ENCODE data around the gene MAPK6. TPM values are rescaled to one million over a fixed set of nuclear protein-coding genes. Genes with fewer than 3 reads are reported as not detected.

The MAPK6 gene
- total RNA-seq, 4 donors from 2014 or later: 53.8 to 162 (median 69.2) TPM

DNA sequence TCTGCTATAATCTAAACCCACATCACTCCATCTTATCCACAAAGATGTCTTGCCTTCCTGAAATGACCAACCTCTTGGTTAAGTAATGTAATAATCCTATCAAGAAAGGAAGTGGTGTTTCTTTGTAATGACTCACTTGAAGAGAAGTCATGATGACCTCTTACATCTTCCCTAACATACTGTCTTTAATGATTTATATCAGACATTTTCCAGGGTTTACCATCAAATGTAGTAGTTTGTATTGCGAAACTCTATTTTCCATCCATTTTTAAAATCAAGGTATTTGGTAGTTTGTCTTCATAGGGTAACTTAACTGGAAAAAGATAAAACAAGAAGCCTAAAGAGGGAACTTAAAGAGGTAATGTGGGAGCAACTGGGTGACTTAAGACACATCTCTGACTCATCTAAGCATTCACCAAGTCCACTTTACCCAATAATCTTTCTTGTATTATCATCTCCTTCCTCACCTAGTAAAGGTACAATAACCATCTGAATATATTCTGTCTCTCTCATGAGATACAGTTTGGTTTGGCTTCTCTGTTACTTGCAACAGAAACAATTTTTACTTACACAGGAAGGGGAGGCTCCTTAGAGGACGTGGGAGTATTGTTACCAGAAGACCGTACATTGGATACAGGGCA lies 5.7 kb upstream of the MAPK6 start:
- peak overlapping the region in 2 of 4 donors; percentile 10 to 26 for H3K27ac ChIP-seq
- no peak overlapping the region for H3K4me3 ChIP-seq
- no peaks in the 10 kb centered on the region for H3K36me3 ChIP-seq
- WGBS, 2 donors: 61 to 80% methylated on average over 3 of the region's 3 CpGs
- H3K9me3 ChIP-seq: no peaks in the 10 kb centered on the region
- peaks cover under 1 to 60% (median 11%) of the 10 kb centered on the region in 3 donors for H3K4me1 ChIP-seq
- intact Hi-C loops (cut with DNase I): no loop called here
- no peaks in the 10 kb centered on the region for H3K27me3 ChIP-seq
- no peak for DNase-seq
- TF ChIP-seq, protein P1, sequence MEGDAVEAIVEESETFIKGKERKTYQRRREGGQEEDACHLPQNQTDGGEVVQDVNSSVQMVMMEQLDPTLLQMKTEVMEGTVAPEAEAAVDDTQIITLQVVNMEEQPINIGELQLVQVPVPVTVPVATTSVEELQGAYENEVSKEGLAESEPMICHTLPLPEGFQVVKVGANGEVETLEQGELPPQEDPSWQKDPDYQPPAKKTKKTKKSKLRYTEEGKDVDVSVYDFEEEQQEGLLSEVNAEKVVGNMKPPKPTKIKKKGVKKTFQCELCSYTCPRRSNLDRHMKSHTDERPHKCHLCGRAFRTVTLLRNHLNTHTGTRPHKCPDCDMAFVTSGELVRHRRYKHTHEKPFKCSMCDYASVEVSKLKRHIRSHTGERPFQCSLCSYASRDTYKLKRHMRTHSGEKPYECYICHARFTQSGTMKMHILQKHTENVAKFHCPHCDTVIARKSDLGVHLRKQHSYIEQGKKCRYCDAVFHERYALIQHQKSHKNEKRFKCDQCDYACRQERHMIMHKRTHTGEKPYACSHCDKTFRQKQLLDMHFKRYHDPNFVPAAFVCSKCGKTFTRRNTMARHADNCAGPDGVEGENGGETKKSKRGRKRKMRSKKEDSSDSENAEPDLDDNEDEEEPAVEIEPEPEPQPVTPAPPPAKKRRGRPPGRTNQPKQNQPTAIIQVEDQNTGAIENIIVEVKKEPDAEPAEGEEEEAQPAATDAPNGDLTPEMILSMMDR (IDR thresholded peaks at IDR 0.05): no peak
- TF ChIP-seq POLR2A (IDR thresholded peaks at IDR 0.05): no peak

DNA sequence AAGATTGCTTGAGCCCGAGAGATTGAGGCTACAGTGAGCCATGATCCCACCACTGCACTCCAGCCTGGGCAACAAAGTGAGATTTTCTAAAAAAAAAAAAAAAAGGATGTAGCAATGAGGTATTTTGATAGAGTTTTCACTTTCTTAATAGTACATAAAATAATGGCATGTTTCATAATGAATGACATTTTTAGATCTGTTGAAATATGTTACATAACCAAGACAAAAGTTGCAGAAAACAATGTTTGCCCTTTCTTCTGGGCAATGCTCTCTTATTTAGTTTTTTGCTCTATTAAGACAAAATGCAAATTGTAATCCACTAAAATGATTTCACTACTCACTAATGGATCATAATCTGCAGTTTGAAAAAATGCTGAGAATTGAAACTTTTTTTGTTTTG lies 4.4 kb upstream of the MAPK6 start:
- no peak for DNase-seq
- no peaks in the 10 kb centered on the region for H3K9me3 ChIP-seq
- TF ChIP-seq POLR2A (IDR thresholded peaks at IDR 0.05): no peak
- TF ChIP-seq, protein P1 (IDR thresholded peaks at IDR 0.05): no peak
- peaks cover 0 to 52% (median 17%) of the 10 kb centered on the region in 3 donors for H3K4me1 ChIP-seq
- no peak overlapping the region for H3K27ac ChIP-seq
- no peak overlapping the region for H3K4me3 ChIP-seq
- H3K36me3 ChIP-seq: no peaks in the 10 kb centered on the region
- WGBS, 2 donors: 83 to 100% methylated on average over 1 of the region's 1 CpG
- intact Hi-C loops (cut with DNase I): no loop called here
- H3K27me3 ChIP-seq: no peaks in the 10 kb centered on the region

DNA sequence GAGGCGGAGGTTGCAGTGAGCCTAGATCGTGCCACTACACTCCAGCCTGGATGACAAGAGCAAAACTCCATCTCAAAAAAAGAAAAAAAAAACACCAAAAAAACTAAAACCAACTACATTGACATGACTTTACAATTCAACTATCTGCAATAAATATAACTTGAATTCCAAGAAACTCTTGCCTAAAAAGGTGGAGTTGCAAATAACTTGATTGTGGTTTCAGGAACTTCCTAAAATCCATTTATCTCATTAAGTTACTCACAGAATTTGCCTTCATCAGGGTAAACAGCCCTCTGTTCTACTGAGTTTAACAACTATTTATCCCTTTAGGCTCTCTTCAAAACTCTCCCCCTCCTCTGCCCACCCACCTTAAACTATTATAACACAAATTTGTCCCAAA lies 2.7 kb upstream of the MAPK6 start:
- intact Hi-C loops (cut with DNase I): no loop called here
- no peak overlapping the region for H3K27ac ChIP-seq
- DNase-seq: no peak
- TF ChIP-seq, protein P1 (IDR thresholded peaks at IDR 0.05): no peak
- no peak for TF ChIP-seq POLR2A (IDR thresholded peaks at IDR 0.05)
- no peaks in the 10 kb centered on the region for H3K9me3 ChIP-seq
- H3K27me3 ChIP-seq: no peaks in the 10 kb centered on the region
- no peaks in the 10 kb centered on the region for H3K36me3 ChIP-seq
- no peak overlapping the region for H3K4me3 ChIP-seq
- WGBS, 2 donors: 91 to 100% methylated on average over 2 of the region's 2 CpGs
- H3K4me1 ChIP-seq: peaks cover 0 to 45% (median 17%) of the 10 kb centered on the region in 3 donors

GRCh38 chr15:52018244-52018643 lies 775 bp upstream of the MAPK6 start:
- intact Hi-C loops (cut with DNase I): no loop called here
- H3K4me3 ChIP-seq: peak overlapping the region in 3 of 4 donors; percentile 71 to 88 (median 72)
- H3K36me3 ChIP-seq: no peaks in the 10 kb centered on the region
- H3K27ac ChIP-seq: peak overlapping the region; percentile 91 to 100 (median 96)
- no peak for TF ChIP-seq POLR2A (IDR thresholded peaks at IDR 0.05)
- TF ChIP-seq, protein P1 (IDR thresholded peaks at IDR 0.05): no peak
- WGBS, 2 donors: 87 to 88% methylated on average over 6 to 7 of the region's 7 CpGs
- H3K27me3 ChIP-seq: no peaks in the 10 kb centered on the region
- H3K9me3 ChIP-seq: no peaks in the 10 kb centered on the region
- DNase-seq: no peak
- peaks cover 0 to 45% (median 15%) of the 10 kb centered on the region in 3 donors for H3K4me1 ChIP-seq

- intact Hi-C loops (cut with DNase I): no loop called here
- Histone ChIP-seq H3K4me3 (peak overlapping the region; percentile 49 to 88 (median 72)), H3K27ac (peak overlapping the region; percentile 91 to 100 (median 96)), H3K27me3 (no peaks in the 10 kb centered on the region), H3K36me3 (no peaks in the 10 kb centered on the region), H3K4me1 (peaks cover 0 to 49% (median 15%) of the 10 kb centered on the region in 3 donors), H3K9me3 (no peaks in the 10 kb centered on the region)
- 0 to 3% methylated on average over 7 to 24 of the region's 100 CpGs for WGBS, 2 donors
- TF ChIP-seq POLR2A (IDR thresholded peaks at IDR 0.05): peak in 2 of 4 donors; percentile 76 to 85
- TF ChIP-seq, protein P1 (IDR thresholded peaks at IDR 0.05): peak in 1 of 6 experiments; percentile 5
- DNase-seq: peak; percentile 46
Measured at GRCh38 chr15:52019394-52020220, 588 bp downstream of the MAPK6 start.
